Panc1 (cell line): ENCODE results near the gene ALG13. TPM values are rescaled to one million over a fixed set of nuclear protein-coding genes. Genes with fewer than 3 reads are reported as not detected.

ENCODE experiments used
- ATAC-seq: fragments of 200-7000 bp; cut with Tn5 transposase; 2 replicates; pipeline ENCODE4 v1.9.1; 2020; ENCODE audit warnings: mild to moderate bottlenecking, moderate library complexity
- BruUV-seq: library from RNA; stranded (reverse); fragments of 400-500 nt; replicated peaks from 2 replicates; lab custom pipeline; 2021; lab: Mats Ljungman, UMichigan
- CTCF ChIA-PET: fragments of 300-600 bp; sonication (Branson Sonifier 250); formaldehyde crosslinking; loops from one replicate; lab custom pipeline; 2022; ENCODE audit warnings: antibody characterized with exemption; lab: Charles Lee
- POLR2A ChIA-PET: fragments of 300-600 bp; sonication (Branson Sonifier 250); formaldehyde crosslinking; loops from one replicate; lab custom pipeline; 2022; ENCODE audit warnings: antibody characterized with exemption; lab: Charles Lee
- DNase-seq: peaks from one replicate; pipeline ENCODE4 v3.0.0-alpha.2; 2010; ENCODE audit warnings: low read depth, low spot score
- H3K27ac ChIP-seq: 2 replicates; pipeline ENCODE4 v1.5.1; 2011; ENCODE audit warnings: mild to moderate bottlenecking, low read length, inconsistent platforms
- H3K27me3 ChIP-seq: fragments of 200-500 bp; sonication (Bioruptor generic); 2 replicates; pipeline ENCODE4 v1.6.0; 2014; ENCODE audit warnings: low read length, inconsistent platforms; ENCODE audit not compliant: control insufficient read depth, insufficient read depth
- H3K36me3 ChIP-seq: fragments of 200-500 bp; sonication (Bioruptor generic); 2 replicates; pipeline ENCODE4 v1.5.1; 2014; ENCODE audit warnings: inconsistent platforms, mild to moderate bottlenecking, low read length, moderate library complexity; ENCODE audit not compliant: control insufficient read depth, insufficient read depth
- H3K4me1 ChIP-seq: 2 replicates; pipeline ENCODE4 v1.5.1; 2011; ENCODE audit warnings: inconsistent platforms, mild to moderate bottlenecking, low read length, moderate library complexity; ENCODE audit not compliant: control insufficient read depth, insufficient read depth
- H3K4me3 ChIP-seq, 2 experiments: 2 replicates each; pipeline ENCODE4 v1.5.1; 2011 to 2012; ENCODE audit warnings: low read depth in 2 of 2, low read length in 2 of 2, mild to moderate bottlenecking in 2 of 2, inconsistent platforms in 1 of 2, moderate library complexity in 1 of 2
- H3K9me3 ChIP-seq: fragments of 200-500 bp; sonication (Bioruptor generic); 2 replicates; pipeline ENCODE4 v1.5.1; 2014; ENCODE audit warnings: low read depth, mild to moderate bottlenecking, inconsistent platforms, low read length, moderate library complexity; ENCODE audit not compliant: control insufficient read depth, insufficient read depth
- POLR2AphosphoS5 ChIP-seq: IDR thresholded peaks from 2 replicates; pipeline ENCODE4 v1.6.1; 2012; ENCODE audit warnings: mild to moderate bottlenecking, low read depth, low read length, moderate library complexity
- SIN3A ChIP-seq: IDR thresholded peaks from 2 replicates; pipeline ENCODE4 v1.6.1; 2012; ENCODE audit warnings: low read depth, mild to moderate bottlenecking, low read length, moderate library complexity, borderline replicate concordance; ENCODE audit not compliant: insufficient read depth
- TCF7L2 ChIP-seq: IDR thresholded peaks from 2 replicates; pipeline ENCODE4 v1.6.1; 2011; ENCODE audit warnings: mild to moderate bottlenecking, low read depth, low read length, inconsistent platforms
- in situ Hi-C: cut with HindIII; loops from 2 replicates; pipeline ENCODE4 v1.10.0; 2016; ENCODE audit warnings: low sequenced_read_pairs, low pct_unique_long_range_greater_than_20kb
- intact Hi-C: fragments of 100-400 bp; cut with micrococcal nuclease; formaldehyde crosslinking; loops from one replicate; pipeline ENCODE4 v1.10.0; 2022; ENCODE audit not compliant: unreplicated experiment
- total RNA-seq: library from RNA; stranded (reverse); gene quantifications from one replicate; pipeline ENCODE4 v1.2.1, GENCODE V29; 2021; ENCODE audit not compliant: unreplicated experiment
- TF ChIP-seq, protein P1 (sequence below), 2 experiments: IDR thresholded peaks; 2 replicates each; pipeline ENCODE4 v1.6.1; 2011 to 2012; ENCODE audit warnings: low read depth in 2 of 2, control low read depth in 1 of 2, low read length in 1 of 2, mild to moderate bottlenecking in 1 of 2, moderate library complexity in 1 of 2; ENCODE audit not compliant: insufficient read depth in 1 of 2
- TF ChIP-seq, protein P2 (sequence below): fragments of 450-650 bp; IDR thresholded peaks from 2 replicates; pipeline ENCODE4 v1.5.1; 2017; ENCODE audit warnings: mild to moderate bottlenecking

Gene ALG13
- total RNA-seq, 1 experiment from 2014 or later = 50.0 TPM

DNA sequence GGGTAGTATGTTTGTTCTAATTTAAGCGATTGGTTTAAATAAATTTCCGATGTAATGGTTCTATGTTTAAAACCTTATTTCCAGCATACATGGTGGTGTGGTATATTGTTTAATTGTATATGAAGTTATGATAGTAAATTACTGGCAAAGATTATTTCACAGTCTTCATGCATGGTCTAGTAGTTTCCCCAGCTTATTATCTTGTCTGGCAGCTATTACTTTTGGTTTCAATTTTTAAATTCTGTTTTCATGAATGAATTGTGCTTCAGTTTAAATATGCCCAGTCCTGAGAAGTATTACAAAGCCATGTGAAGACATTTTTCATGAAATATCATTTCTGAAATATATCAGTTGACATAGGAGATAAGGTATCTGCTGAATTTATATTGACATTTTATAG, 6.3 kb downstream of the ALG13 start:
- TF ChIP-seq TCF7L2 (no peak), POLR2AphosphoS5 (no peak), SIN3A (no peak)
- TF ChIP-seq, protein P1, sequence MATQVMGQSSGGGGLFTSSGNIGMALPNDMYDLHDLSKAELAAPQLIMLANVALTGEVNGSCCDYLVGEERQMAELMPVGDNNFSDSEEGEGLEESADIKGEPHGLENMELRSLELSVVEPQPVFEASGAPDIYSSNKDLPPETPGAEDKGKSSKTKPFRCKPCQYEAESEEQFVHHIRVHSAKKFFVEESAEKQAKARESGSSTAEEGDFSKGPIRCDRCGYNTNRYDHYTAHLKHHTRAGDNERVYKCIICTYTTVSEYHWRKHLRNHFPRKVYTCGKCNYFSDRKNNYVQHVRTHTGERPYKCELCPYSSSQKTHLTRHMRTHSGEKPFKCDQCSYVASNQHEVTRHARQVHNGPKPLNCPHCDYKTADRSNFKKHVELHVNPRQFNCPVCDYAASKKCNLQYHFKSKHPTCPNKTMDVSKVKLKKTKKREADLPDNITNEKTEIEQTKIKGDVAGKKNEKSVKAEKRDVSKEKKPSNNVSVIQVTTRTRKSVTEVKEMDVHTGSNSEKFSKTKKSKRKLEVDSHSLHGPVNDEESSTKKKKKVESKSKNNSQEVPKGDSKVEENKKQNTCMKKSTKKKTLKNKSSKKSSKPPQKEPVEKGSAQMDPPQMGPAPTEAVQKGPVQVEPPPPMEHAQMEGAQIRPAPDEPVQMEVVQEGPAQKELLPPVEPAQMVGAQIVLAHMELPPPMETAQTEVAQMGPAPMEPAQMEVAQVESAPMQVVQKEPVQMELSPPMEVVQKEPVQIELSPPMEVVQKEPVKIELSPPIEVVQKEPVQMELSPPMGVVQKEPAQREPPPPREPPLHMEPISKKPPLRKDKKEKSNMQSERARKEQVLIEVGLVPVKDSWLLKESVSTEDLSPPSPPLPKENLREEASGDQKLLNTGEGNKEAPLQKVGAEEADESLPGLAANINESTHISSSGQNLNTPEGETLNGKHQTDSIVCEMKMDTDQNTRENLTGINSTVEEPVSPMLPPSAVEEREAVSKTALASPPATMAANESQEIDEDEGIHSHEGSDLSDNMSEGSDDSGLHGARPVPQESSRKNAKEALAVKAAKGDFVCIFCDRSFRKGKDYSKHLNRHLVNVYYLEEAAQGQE (IDR thresholded peaks at IDR 0.05; ENCODE audit: insufficient read depth in 1 of 2, low read depth in 2 of 2, low read length in 1 of 2) = no peak
- TF ChIP-seq, protein P2, sequence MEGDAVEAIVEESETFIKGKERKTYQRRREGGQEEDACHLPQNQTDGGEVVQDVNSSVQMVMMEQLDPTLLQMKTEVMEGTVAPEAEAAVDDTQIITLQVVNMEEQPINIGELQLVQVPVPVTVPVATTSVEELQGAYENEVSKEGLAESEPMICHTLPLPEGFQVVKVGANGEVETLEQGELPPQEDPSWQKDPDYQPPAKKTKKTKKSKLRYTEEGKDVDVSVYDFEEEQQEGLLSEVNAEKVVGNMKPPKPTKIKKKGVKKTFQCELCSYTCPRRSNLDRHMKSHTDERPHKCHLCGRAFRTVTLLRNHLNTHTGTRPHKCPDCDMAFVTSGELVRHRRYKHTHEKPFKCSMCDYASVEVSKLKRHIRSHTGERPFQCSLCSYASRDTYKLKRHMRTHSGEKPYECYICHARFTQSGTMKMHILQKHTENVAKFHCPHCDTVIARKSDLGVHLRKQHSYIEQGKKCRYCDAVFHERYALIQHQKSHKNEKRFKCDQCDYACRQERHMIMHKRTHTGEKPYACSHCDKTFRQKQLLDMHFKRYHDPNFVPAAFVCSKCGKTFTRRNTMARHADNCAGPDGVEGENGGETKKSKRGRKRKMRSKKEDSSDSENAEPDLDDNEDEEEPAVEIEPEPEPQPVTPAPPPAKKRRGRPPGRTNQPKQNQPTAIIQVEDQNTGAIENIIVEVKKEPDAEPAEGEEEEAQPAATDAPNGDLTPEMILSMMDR = no peak
- no TSS peak for BruUV-seq
- Histone ChIP-seq H3K27me3 (no peaks in the 10 kb centered on the region), H3K9me3 (no peaks in the 10 kb centered on the region), H3K4me1 (peaks cover 6% of the 10 kb centered on the region), H3K4me3 (no peak overlapping the region), H3K27ac (no peak overlapping the region), H3K36me3 (peaks cover 47% of the 10 kb centered on the region)
- POLR2A ChIA-PET = no interaction called here
- CTCF ChIA-PET = no interaction called here
- ATAC-seq (no peak), DNase-seq (no peak)
- in situ Hi-C loops (no loop called here), intact Hi-C loops (no loop called here)

DNA sequence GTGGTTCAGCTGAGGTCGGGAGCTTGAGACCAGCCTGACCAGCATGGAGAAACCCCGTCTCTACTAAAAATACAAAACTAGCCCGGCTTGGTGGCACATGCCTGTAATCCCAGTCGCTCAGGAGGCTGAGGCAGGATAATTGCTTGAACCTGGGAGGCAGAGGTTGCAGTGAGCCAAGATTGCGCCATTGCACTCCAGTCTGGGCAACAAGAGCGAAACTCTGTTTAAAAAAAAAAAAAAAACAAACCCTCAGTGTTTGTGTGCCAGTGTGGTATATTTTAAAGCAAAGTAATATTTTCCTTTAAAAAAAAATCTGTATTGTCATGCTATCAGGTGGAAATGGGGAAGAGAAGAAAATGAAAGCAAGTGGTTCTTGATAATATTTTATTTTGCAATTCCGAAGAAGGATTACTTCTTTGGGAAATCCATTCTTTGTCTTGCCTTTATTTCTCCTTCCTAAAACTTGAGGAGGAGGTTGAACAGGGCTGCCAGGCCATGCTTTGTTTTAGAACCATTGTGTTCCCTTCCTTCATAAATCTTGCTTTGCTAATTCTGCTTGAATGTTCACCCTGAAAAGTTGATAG, 14.4 kb downstream of the ALG13 start:
- no TSS peak for BruUV-seq
- intact Hi-C loops = no loop called here
- Histone ChIP-seq H3K9me3 (no peaks in the 10 kb centered on the region), H3K36me3 (peaks cover 7% of the 10 kb centered on the region), H3K4me1 (no peaks in the 10 kb centered on the region), H3K27me3 (no peaks in the 10 kb centered on the region), H3K27ac (no peak overlapping the region), H3K4me3 (no peak overlapping the region)
- ChIA-PET CTCF (no interaction called here), POLR2A (no interaction called here)
- TF ChIP-seq POLR2AphosphoS5 (no peak), SIN3A (no peak)
- TF ChIP-seq, protein P1 (IDR thresholded peaks at IDR 0.05; ENCODE audit: insufficient read depth in 1 of 2, low read depth in 2 of 2, low read length in 1 of 2) = no peak
- DNase-seq (no peak), ATAC-seq (no peak)
- in situ Hi-C loops = no loop called here
